Motor neuron (in vitro differentiated cells): ENCODE results near the gene DIPK1A. TPM values are rescaled to one million over a fixed set of nuclear protein-coding genes. Genes with fewer than 3 reads are reported as not detected.

Experiments used
- ATAC-seq, 8 experiments: fragments of 200-7000 bp; cut with Tn5 transposase; replicated peaks in 6 of 8; 2 replicates each; pipeline ENCODE4 v1.8.0; 2021; ENCODE audit warnings: mild to moderate bottlenecking in 8 of 8, moderate library complexity in 8 of 8
- H3K27ac ChIP-seq, 2 donors: fragments of 250-450 bp; sonication (Bioruptor Pico); 2 replicates each; pipeline ENCODE4 v1.9.0; 2021; ENCODE audit warnings: antibody characterized with exemption in 2 of 2, mild to moderate bottlenecking in 2 of 2, moderate library complexity in 1 of 2
- H3K4me1 ChIP-seq, 2 donors: fragments of 250-450 bp; sonication (Bioruptor Pico); replicated peaks in 1 of 2; 2 replicates each; pipeline ENCODE4 v1.6.1; 2021; ENCODE audit warnings: antibody characterized with exemption in 2 of 2, mild to moderate bottlenecking in 2 of 2, moderate library complexity in 1 of 2
- H3K4me3 ChIP-seq, 5 donors: fragments of 250-450 bp; sonication (Bioruptor Pico); 2 replicates each; pipeline ENCODE4 v1.9.0; 2021; ENCODE audit warnings: antibody characterized with exemption in 5 of 5, mild to moderate bottlenecking in 5 of 5, moderate library complexity in 4 of 5
- WGBS, 10 experiments: fragments of 450-650 bp; shearing (Covaris generic); methylation state at CpG; one replicate each; pipeline ENCODE4 v1.0.0; 2022; 5-methylcytosine and 5-hydroxymethylcytosine counted together
- in situ Hi-C, 9 experiments: fragments of 400-800 bp; cut with MboI; loops; one replicate each; pipeline ENCODE4 v1.15.0; 2021; ENCODE audit warnings: low sequenced_read_pairs in 9 of 9, low pct_unique_long_range_greater_than_20kb in 2 of 9; ENCODE audit not compliant: unreplicated experiment in 9 of 9
- total RNA-seq, 8 experiments: library from RNA; unstranded; fragments of 300-600 nt; gene quantifications; 2 replicates each; pipeline versions ENCODE4 v1.2.3 to v1.2.4, GENCODE V29; 2022

The DIPK1A gene
- total RNA-seq, 8 experiments from 2014 or later, result 7.1 to 22.5 (median 10.2) TPM

DNA sequence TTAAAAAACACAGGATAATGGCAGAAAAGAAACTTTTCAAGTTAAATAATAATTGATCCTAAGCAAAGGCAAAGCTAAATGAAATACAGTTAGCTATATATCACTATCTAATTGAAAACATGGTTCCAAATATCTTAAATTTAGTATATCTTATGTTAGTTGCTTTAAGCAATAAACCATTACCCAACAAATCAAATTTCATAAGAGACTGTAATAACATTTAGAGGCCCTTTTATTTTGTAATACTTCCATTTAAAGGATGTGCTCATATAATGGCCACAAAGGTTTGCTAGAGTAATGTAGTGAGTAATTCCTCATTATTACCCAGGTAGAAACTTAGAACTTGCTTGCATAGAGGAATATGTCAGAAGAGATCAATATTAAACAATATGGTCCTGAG is 97.1 kb downstream of the DIPK1A start:
- Histone ChIP-seq H3K27ac (no peak overlapping the region), H3K4me1 (no peaks in the 10 kb centered on the region), H3K4me3 (no peak overlapping the region)
- in situ Hi-C loops, result loop anchor here in 6 of 9 experiments (25.0 kb wide), 2 partner anchors 98 to 123 kb away; partner anchors contain the start of gene DIPK1A (in 1 of the 6)
- ATAC-seq, result no peak

DNA sequence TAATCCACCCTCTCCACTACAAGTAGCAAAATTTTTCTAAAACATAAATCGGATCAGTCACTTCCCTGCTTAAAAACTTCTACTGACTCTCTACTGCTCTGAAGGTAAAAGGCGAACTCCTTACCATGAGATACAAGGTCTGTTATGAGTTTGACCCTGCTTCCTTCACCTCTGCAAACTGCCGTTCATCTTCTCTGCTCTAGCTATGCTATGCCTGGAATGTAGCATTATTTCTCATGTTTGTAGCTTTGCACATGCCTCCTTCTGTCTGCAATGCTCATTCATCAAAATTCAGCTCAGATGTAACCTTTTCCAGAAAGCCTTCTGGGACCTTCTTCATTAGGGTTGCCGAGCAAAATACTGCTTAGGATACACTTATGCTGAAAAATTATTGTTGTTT is 98.7 kb downstream of the DIPK1A start:
- in situ Hi-C loops, result loop anchor here in 6 of 9 experiments (25.0 kb wide), 2 partner anchors 100 to 125 kb away; partner anchors contain the start of gene DIPK1A (in 1 of the 6)
- H3K27ac ChIP-seq, result no peak overlapping the region
- 47 to 100% (median 92%) methylated on average over 1 to 4 of the region's 4 CpGs for WGBS, 10 experiments
- H3K4me3 ChIP-seq, result no peak overlapping the region
- no peaks in the 10 kb centered on the region for H3K4me1 ChIP-seq
- ATAC-seq, result no peak

DNA sequence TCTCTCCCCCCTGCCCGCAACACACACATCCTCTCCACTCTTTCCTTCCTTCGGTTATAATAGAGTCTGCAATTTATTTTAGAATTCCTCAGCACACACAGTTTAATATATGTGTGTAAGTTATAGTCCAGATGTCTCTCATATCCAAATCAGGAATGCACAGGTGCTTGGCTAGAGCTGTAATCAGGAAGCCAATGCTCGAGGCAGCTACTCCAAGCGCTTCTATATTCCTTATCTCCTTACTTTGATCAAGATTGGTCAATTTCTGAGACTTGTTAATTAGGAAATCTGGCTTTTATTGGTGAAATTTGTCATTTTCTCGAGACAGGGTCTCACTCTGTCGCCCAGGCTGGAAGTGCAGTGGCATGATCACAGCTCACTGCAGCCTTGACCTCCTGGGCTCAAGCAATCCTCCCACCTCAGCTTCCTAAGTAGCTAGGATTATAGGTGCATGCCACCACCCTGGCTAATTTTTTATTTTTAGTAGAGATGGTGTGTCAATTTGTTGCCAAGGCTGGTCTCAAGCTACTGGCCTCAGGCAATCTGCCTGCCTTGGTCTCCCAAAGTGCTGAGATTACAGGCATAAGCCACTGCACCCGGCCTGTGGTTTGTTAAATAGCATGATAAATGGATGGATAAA is 101.7 kb downstream of the DIPK1A start:
- H3K27ac ChIP-seq, result no peak overlapping the region
- in situ Hi-C loops, result loop anchor here (5.0 to 25.0 kb wide), 4 partner anchors 103 to 135 kb away; partner anchors contain the start of gene DIPK1A (in 1 of the 9)
- H3K4me3 ChIP-seq, result no peak overlapping the region
- 17 to 100% (median 80%) methylated on average over 1 to 7 of the region's 7 CpGs; no CpG with 5 or more reads in 2 of the 10 experiments for WGBS, 10 experiments
- ATAC-seq, result peak in 1 of 8 experiments; percentile 45
- no peaks in the 10 kb centered on the region for H3K4me1 ChIP-seq

DNA sequence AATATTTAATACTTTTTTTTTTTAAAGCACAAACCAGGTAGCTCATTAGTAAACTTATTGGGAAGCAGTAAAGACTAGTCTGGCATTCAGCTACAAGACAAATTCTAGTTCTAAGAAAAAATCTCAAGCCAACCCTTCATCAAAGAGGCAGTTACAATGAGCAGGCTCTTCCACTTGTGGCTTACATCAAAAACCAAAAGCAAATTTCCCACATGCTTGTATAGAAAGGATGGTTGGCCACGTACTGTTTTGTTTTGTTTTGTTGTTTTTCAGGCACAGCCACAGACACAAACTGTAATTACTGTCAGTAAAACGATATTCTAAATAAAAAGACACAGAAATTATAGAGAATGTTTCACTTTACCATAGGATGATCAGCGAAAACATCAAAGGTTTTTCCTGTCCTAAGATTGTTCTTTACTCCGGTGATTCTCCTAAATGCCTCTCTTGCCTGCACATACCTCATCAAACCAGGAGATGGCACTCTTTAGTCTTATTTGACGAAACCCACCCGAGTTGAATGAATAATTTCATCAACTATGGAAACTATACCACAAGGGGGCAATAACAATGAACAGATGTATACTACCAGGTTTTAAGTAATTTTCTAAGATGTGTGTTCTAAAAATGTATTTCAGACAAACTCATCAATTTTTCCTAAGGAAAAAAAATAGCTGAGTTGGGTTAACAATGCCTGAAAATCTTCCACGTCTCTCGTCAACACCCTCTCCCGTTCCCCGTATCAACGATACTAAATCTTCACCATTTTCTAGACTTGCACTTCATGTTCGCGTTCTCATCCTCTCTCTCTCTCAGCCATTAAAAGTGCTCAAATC is 102.5 kb downstream of the DIPK1A start:
- Histone ChIP-seq H3K4me3 (no peak overlapping the region), H3K4me1 (no peaks in the 10 kb centered on the region), H3K27ac (no peak overlapping the region)
- in situ Hi-C loops, result loop anchor here (5.0 to 25.0 kb wide), 4 partner anchors 104 to 136 kb away; partner anchors contain the start of gene DIPK1A (in 1 of the 9)
- WGBS, 10 experiments, result 0 to 80% (median 48%) methylated on average over 2 to 13 of the region's 13 CpGs
- peak; percentile 58 to 94 (median 84) for ATAC-seq

DNA sequence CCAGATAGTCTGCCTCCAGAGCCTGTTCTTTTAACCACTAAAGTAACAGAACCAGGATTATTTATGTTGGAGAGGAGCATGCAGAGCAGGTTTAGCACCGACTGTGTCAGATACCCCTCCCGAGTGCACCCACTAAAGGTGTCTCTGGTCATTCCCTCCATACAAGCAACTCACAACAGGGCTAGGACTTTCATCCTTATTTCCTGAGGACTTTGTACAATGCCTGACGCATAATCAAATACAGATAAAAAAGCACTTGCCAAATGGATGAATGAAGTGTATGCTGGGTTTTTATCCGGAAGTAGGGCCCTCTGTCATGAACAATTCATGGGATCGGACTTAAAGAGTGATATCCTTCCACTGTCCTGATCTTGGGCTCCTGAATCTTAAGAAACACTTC is 103.4 kb downstream of the DIPK1A start:
- in situ Hi-C loops, result loop anchor here (5.0 to 25.0 kb wide), 4 partner anchors 104 to 137 kb away; partner anchors contain the start of gene DIPK1A (in 1 of the 9)
- WGBS, 10 experiments, result 58 to 87% (median 70%) methylated on average over 1 to 5 of the region's 5 CpGs; no CpG with 5 or more reads in 1 of the 10 experiments
- Histone ChIP-seq H3K27ac (no peak overlapping the region), H3K4me1 (no peaks in the 10 kb centered on the region), H3K4me3 (no peak overlapping the region)
- no peak for ATAC-seq

DNA sequence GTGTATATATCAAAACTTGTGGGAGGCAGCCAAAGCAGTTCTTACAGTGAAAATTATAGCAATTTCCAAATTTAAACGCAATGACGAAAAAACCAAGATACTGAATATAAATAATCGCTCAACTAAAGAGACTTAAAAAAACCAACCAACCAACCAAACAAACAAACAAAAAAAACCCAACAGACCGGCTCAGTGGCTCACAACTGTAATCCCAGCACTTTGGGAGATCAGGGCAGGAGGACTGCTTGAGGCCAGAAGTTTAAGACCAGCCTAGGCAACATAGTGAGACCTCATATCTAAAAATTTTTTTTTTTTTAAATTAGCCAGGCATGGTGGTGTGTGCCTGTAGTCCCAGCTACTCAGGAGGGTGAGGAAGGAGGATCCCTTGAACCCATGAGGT is 106.0 kb downstream of the DIPK1A start:
- ATAC-seq, result no peak
- in situ Hi-C loops, result loop anchor here (5.0 to 25.0 kb wide), 4 partner anchors 107 to 140 kb away; partner anchors contain the start of gene DIPK1A (in 1 of the 9)
- H3K27ac ChIP-seq, result no peak overlapping the region
- no peak overlapping the region for H3K4me3 ChIP-seq
- H3K4me1 ChIP-seq, result no peaks in the 10 kb centered on the region
- WGBS, 10 experiments, result 70 to 100% (median 86%) methylated on average over 2 to 4 of the region's 4 CpGs

DNA sequence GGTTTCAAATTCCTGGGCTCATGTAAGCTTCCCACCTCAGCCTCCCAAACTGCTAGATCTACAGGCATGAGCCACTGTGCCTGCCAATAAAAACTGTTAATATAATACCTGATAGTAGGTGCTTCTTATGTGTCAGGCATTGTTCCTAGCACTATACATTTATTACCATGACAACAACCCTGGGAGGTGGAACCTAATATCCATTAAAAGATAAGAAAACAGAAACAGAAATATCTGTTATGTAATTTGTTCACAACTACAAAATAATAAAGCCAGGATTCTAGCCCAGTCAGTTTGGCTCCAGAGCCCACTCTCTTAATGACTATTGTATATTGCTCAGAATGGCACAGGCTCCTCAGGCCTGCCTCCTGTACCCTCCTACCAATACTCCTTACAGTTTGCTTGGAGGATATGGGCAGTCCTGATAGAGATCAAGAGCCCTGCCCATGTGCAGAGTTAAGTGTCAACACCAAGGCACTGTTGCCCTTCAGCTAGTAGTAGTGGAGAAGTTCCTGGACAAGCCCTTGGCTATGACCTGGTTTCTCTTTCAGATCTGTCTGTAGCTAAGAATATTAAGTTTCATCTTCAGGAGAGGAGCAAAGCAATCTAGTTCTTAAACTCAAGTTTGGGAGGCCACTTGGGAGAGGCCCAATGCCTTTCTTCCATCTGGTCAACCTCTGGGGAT is 107.0 kb downstream of the DIPK1A start:
- Histone ChIP-seq H3K27ac (no peak overlapping the region), H3K4me3 (no peak overlapping the region), H3K4me1 (no peaks in the 10 kb centered on the region)
- ATAC-seq, result peak in 3 of 8 experiments; percentile 11 to 89 (median 82)
- in situ Hi-C loops, result loop anchor here in 8 of 9 experiments (10.0 to 25.0 kb wide), 3 partner anchors 108 to 141 kb away; partner anchors contain the start of gene DIPK1A (in 1 of the 8)

DNA sequence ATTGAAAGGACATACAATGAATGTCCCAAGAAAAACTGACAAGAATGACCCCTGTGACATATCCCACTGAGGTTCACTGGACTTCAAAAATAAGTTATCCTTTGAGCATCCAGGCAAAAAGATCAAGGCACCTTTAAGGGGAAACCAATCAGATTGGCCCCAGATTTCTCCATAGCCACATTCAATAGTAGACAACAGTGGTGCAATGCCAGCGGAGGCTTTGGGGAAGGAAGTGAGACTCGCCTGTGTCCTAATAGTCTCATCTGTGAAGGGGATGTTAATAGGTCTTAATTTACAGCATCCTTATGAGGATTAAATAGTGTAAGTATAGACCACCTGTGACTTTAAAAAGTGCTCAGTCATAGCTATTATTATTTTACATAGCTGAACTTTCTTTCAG is 108.0 kb downstream of the DIPK1A start:
- in situ Hi-C loops, result loop anchor here in 8 of 9 experiments (10.0 to 25.0 kb wide), 3 partner anchors 109 to 142 kb away; partner anchors contain the start of gene DIPK1A (in 1 of the 8)
- Histone ChIP-seq H3K4me1 (no peaks in the 10 kb centered on the region), H3K27ac (no peak overlapping the region), H3K4me3 (no peak overlapping the region)
- no peak for ATAC-seq
- 67 to 100% (median 86%) methylated on average over 1 to 2 of the region's 2 CpGs; no CpG with 5 or more reads in 1 of the 10 experiments for WGBS, 10 experiments

DNA sequence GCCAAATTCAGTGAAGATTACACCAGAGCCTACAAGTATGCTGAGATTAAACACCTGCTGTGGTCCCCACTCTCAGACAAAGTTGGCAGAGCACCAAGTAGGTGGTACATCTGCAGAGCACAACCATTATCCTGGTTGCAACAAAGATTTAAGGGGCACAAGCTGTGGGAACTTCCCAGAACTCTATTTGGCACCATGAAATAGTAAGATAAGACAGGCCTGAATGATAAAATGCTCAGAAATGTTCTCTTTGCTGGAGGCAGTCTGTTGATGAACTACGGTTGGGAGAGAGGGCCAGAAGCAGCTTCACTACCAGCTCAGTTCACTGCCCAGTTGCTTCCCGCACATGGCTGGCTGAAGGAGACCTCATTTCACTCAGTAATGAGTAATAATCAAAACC is 109.5 kb downstream of the DIPK1A start:
- in situ Hi-C loops, result loop anchor here in 8 of 9 experiments (10.0 to 25.0 kb wide), 3 partner anchors 111 to 143 kb away; partner anchors contain the start of gene DIPK1A (in 1 of the 8)
- 43 to 100% (median 86%) methylated on average over 1 to 2 of the region's 2 CpGs; no CpG with 5 or more reads in 1 of the 10 experiments for WGBS, 10 experiments
- Histone ChIP-seq H3K27ac (no peak overlapping the region), H3K4me1 (no peaks in the 10 kb centered on the region), H3K4me3 (no peak overlapping the region)
- ATAC-seq, result no peak

DNA sequence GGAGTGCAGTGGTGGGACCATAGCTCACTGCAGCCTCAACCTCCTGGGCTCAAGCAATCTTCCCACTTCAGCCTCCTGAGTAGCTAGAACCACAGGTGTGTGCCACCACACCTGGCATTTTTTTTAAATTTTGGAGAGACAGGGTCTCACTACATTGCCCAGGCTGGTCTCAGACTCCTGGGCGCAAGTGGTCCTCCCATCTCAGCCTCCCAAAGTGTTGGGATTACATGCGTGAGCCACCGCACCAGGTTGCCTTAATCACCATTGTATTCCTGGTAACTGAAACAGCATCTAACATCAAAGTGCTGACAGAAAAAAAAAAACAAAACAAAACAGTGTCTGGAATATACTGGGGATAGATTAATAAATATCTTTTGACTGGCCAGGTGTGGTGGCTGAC is 111.2 kb downstream of the DIPK1A start:
- no peak for ATAC-seq
- Histone ChIP-seq H3K4me1 (no peaks in the 10 kb centered on the region), H3K27ac (no peak overlapping the region), H3K4me3 (no peak overlapping the region)
- 95 to 100% (median 100%) methylated on average over 1 to 3 of the region's 3 CpGs; no CpG with 5 or more reads in 5 of the 10 experiments for WGBS, 10 experiments
- in situ Hi-C loops, result loop anchor here in 8 of 9 experiments (10.0 to 25.0 kb wide), 3 partner anchors 112 to 145 kb away; partner anchors contain the start of gene DIPK1A (in 1 of the 8)

DNA sequence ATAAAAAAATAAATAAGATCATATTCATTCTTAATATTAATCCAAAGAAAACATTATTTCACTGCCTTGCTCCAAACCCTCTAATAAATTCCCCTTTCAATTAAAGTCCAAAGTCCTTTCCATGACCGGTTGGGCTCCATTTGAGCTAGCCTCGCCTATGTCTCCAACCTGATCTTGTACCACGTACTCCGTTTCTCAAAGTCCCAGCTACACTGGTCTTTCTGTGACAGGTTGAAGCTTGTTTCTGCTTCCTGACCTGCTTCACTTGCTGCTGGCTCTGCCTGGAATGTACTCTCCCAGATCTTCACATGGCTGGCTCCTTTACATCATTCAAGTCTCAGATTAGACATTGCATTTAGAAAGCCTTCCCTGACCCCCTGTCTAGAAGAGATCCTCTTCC is 113.1 kb downstream of the DIPK1A start:
- in situ Hi-C loops, result no loop called here
- Histone ChIP-seq H3K27ac (no peak overlapping the region), H3K4me3 (no peak overlapping the region), H3K4me1 (no peaks in the 10 kb centered on the region)
- WGBS, 10 experiments, result 66 to 100% (median 76%) methylated on average over 2 to 4 of the region's 4 CpGs; no CpG with 5 or more reads in 3 of the 10 experiments
- ATAC-seq, result peak in 1 of 8 experiments; percentile 11

DNA sequence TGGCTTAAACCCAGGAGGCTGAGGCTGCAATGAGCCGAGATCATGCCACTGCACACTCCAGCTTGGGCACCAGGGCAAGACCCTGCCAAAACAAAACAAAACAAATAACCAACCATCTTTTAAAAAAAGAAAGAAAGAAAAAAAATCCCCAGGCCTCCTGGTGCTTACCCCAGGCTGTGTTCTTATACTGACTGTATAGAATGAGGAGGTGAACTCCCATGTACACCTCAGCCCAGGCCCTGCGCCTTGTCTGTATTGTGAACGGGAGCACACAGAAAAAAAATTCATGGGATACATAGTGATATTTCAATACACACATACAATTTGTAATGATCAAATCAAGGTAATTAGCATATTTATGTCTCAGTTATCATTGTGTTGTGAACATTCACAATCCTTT is 115.4 kb downstream of the DIPK1A start:
- 29 to 80% (median 70%) methylated on average over 1 to 3 of the region's 3 CpGs for WGBS, 10 experiments
- Histone ChIP-seq H3K4me1 (no peaks in the 10 kb centered on the region), H3K27ac (no peak overlapping the region), H3K4me3 (no peak overlapping the region)
- in situ Hi-C loops, result no loop called here
- peak in 1 of 8 experiments; percentile 37 for ATAC-seq
